Muscle of leg (tissue), 11 donors: Measurements from ENCODE around the gene SH3RF3. TPM values are rescaled to one million over a fixed set of nuclear protein-coding genes. Genes with fewer than 3 reads are reported as not detected.

Experiments used
- DNase-seq: peaks from one replicate; pipeline ENCODE4 v3.0.0; 2013
- H3K27ac ChIP-seq: one replicate; pipeline ENCODE4 v1.5.1; 2013; ENCODE audit warnings: mild to moderate bottlenecking, low read length, control low read depth
- H3K27me3 ChIP-seq: one replicate; pipeline ENCODE4 v1.6.1; 2013; ENCODE audit warnings: low read length; ENCODE audit not compliant: control insufficient read depth, insufficient read depth
- H3K36me3 ChIP-seq: one replicate; pipeline ENCODE4 v1.6.1; 2013; ENCODE audit warnings: low read length; ENCODE audit not compliant: control insufficient read depth, insufficient read depth
- H3K4me1 ChIP-seq: one replicate; pipeline ENCODE4 v1.6.1; 2013; ENCODE audit warnings: low read length; ENCODE audit not compliant: control insufficient read depth, insufficient read depth
- H3K4me3 ChIP-seq: one replicate; pipeline ENCODE4 v1.5.1; 2013; ENCODE audit warnings: low read length, control low read depth
- H3K9me3 ChIP-seq: replicated peaks from 2 replicates; pipeline ENCODE4 v1.6.1; 2013; ENCODE audit warnings: low read depth, low read length; ENCODE audit not compliant: control insufficient read depth
- WGBS: methylation state at CpG from one replicate; pipeline ENCODE4 v1.1.5; 2013; ENCODE audit warnings: missing lambda C conversion rate; ENCODE audit not compliant: insufficient coverage; 5-methylcytosine and 5-hydroxymethylcytosine counted together
- polyA plus RNA-seq, 8 donors: library from polyadenylated mRNA; unstranded; fragments of 120-200 nt; gene quantifications; one replicate each; pipeline versions ENCODE4 v1.2.1 to v1.2.3, GENCODE V29; 2013; ENCODE audit warnings: inconsistent platforms in 1 of 8, low replicate concordance in 1 of 8; ENCODE audit not compliant: insufficient read length in 8 of 8, insufficient read depth in 1 of 8
- total RNA-seq: library from RNA; stranded (reverse); fragments of 120-200 nt; gene quantifications from one replicate; pipeline ENCODE4 v1.2.4, GENCODE V29; 2013

SH3RF3 gene
- total and polyA plus RNA-seq, 9 donors: 2.7 to 6.8 (median 4.7) TPM

DNA sequence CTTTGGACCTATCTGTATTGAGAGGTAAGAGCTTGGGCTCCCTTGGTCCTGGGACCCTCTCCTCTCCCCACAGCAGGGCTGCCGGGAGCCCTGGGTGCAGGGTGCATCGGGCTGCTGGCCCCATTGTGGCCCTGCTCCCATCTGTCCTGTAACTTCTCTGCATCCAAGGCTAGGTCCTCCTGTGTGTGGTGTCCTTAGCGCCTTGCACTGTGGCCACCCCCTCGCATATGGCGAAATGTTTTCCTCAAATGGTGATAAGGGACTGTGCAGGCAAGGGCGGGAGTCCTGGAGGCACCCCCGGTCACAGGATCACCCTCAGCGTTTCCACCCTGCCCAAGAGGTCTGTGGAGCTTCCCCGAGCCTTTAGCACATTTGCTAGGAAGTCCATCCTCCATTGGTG lies 208.2 kb downstream of the SH3RF3 start:
- H3K4me1 ChIP-seq: peaks cover 19% of the 10 kb centered on the region
- H3K4me3 ChIP-seq: no peak overlapping the region
- no peak overlapping the region for H3K27ac ChIP-seq
- 98% methylated on average over 8 of the region's 9 CpGs for whole genome bisulfite sequencing
- no peak for DNase-seq
- peaks cover 3% of the 10 kb centered on the region for H3K27me3 ChIP-seq
- no peaks in the 10 kb centered on the region for H3K36me3 ChIP-seq
- no peaks in the 10 kb centered on the region for H3K9me3 ChIP-seq

- Histone ChIP-seq H3K27me3 (peaks cover 6% of the 10 kb centered on the region), H3K9me3 (no peaks in the 10 kb centered on the region), H3K4me3 (no peak overlapping the region), H3K4me1 (peaks cover 16% of the 10 kb centered on the region), H3K27ac (no peak overlapping the region), H3K36me3 (no peaks in the 10 kb centered on the region)
- DNase-seq: no peak
- WGBS: 100% methylated on average over 2 of the region's 6 CpGs
Observed at GRCh38 chr2:109339519-109339966, 210.5 kb downstream of the SH3RF3 start.

- H3K4me1 ChIP-seq: peaks cover 16% of the 10 kb centered on the region
- 96% methylated on average over 2 of the region's 4 CpGs for WGBS
- H3K9me3 ChIP-seq: no peaks in the 10 kb centered on the region
- no peaks in the 10 kb centered on the region for H3K36me3 ChIP-seq
- H3K27me3 ChIP-seq: peaks cover 6% of the 10 kb centered on the region
- no peak for DNase-seq
- H3K27ac ChIP-seq: no peak overlapping the region
- H3K4me3 ChIP-seq: no peak overlapping the region
Observed at GRCh38 chr2:109340381-109340780, 211.4 kb downstream of the SH3RF3 start.

DNA sequence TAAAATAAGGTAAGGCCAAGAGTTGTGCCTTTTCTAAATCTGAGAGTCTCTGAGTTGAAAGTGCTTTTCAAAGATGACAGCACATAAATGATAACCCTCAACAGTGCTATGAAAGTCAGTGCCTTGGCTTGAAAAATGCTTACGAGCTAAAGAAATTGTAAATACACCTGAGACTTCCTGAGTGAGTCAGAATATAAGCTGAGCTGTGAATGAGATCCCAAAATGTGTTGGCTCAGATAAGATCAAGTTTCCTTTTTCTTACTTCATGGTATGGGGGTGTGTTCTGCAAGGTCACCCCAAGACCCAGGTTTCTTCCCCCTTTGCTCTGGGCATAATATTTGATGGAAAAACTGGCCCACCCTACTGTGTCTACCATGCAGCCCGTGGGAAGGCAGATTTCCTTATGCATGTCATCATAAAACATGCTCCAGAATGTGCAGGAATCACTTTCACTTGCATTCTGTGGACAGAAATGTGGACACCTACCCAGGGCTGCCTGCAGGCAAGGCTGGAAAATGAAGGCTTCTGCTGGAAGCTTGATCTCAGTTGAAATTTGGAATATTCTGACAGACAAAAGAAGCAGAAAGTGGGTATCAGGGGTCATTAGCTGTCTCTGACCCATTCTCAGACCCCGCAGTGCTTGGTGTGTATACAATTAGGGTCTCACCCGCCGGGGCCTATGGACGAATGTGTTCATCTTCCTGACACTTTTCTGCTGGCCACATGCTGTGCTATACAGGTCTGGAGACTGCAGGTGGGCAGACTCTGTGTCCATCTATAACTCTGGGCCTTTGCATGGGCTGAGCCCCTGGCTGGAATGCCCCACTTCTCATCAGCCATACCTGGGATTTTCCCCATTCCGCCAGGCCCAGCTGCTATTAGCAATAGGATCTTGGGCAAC lies 212.6 kb downstream of the SH3RF3 start:
- WGBS: 0% methylated on average over 1 of the region's 7 CpGs
- Histone ChIP-seq H3K9me3 (no peaks in the 10 kb centered on the region), H3K27ac (no peak overlapping the region), H3K27me3 (peaks cover 6% of the 10 kb centered on the region), H3K4me3 (no peak overlapping the region), H3K4me1 (peaks cover 9% of the 10 kb centered on the region), H3K36me3 (no peaks in the 10 kb centered on the region)
- DNase-seq: no peak

- peaks cover 4% of the 10 kb centered on the region for H3K4me1 ChIP-seq
- no peaks in the 10 kb centered on the region for H3K36me3 ChIP-seq
- H3K27ac ChIP-seq: no peak overlapping the region
- no peak overlapping the region for H3K4me3 ChIP-seq
- DNase-seq: no peak
- H3K27me3 ChIP-seq: peaks cover 3% of the 10 kb centered on the region
- H3K9me3 ChIP-seq: no peaks in the 10 kb centered on the region
- WGBS: 68% methylated on average over 9 of the region's 18 CpGs
Observed at GRCh38 chr2:109342256-109342850, 213.3 kb downstream of the SH3RF3 start.

GRCh38 chr2:109342930-109343329 lies 213.9 kb downstream of the SH3RF3 start:
- no CpG with 5 or more reads among the region's 6 CpGs for WGBS
- H3K27me3 ChIP-seq: peaks cover 3% of the 10 kb centered on the region
- peaks cover 4% of the 10 kb centered on the region for H3K4me1 ChIP-seq
- no peak for DNase-seq
- H3K9me3 ChIP-seq: no peaks in the 10 kb centered on the region
- H3K36me3 ChIP-seq: no peaks in the 10 kb centered on the region
- no peak overlapping the region for H3K27ac ChIP-seq
- no peak overlapping the region for H3K4me3 ChIP-seq

- 94% methylated on average over 3 of the region's 5 CpGs for WGBS
- peaks cover 8% of the 10 kb centered on the region for H3K4me1 ChIP-seq
- H3K27ac ChIP-seq: no peak overlapping the region
- H3K36me3 ChIP-seq: no peaks in the 10 kb centered on the region
- DNase-seq: no peak
- no peaks in the 10 kb centered on the region for H3K9me3 ChIP-seq
- peaks cover 3% of the 10 kb centered on the region for H3K27me3 ChIP-seq
- H3K4me3 ChIP-seq: no peak overlapping the region
Observed at GRCh38 chr2:109343460-109343859, 214.5 kb downstream of the SH3RF3 start.

- Histone ChIP-seq H3K4me3 (no peak overlapping the region), H3K4me1 (peaks cover 17% of the 10 kb centered on the region), H3K36me3 (no peaks in the 10 kb centered on the region), H3K27me3 (peaks cover 3% of the 10 kb centered on the region), H3K27ac (no peak overlapping the region), H3K9me3 (no peaks in the 10 kb centered on the region)
- no peak for DNase-seq
- 80% methylated on average over 9 of the region's 9 CpGs for WGBS
Observed at GRCh38 chr2:109344270-109344805, 215.3 kb downstream of the SH3RF3 start.

DNA sequence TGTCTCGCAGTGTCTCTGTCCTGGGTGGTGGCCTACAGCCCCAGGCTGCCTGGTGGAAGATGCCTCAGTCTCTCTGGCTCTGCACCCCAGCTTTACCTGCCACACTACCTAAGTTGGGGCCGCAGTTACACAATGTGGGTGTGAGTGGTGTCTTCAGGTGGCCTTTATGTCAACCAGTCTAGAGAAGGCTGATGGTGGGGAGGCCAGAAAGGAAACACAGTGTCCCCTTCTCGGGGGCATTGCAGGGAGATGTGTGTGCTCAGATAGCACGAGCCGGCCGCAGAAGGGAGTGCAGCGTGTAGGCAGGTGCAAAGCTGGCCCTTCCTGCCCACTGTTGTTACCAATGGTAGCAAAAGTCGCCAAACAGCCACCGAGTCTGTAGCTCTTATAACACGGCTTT lies 216.1 kb downstream of the SH3RF3 start:
- Histone ChIP-seq H3K27me3 (peaks cover 3% of the 10 kb centered on the region), H3K4me3 (no peak overlapping the region), H3K36me3 (no peaks in the 10 kb centered on the region), H3K9me3 (no peaks in the 10 kb centered on the region), H3K27ac (no peak overlapping the region), H3K4me1 (peaks cover 25% of the 10 kb centered on the region)
- no peak for DNase-seq
- 86% methylated on average over 8 of the region's 10 CpGs for WGBS
